Loucy (cell line): ENCODE measurements around the gene KRTAP1-4.

Experiments
- CTCF ChIP-seq: fragments of 200-600 bp; sonication (generic); conservative IDR thresholded peaks from 2 replicates; pipeline ENCODE4 v1.5.1; 2014; ENCODE audit warnings: mild to moderate bottlenecking, antibody characterized with exemption, low read length
- EZH2phosphoT487 ChIP-seq: fragments of 200-600 bp; IDR thresholded peaks from 2 replicates; pipeline ENCODE4 v1.6.1; 2018; ENCODE audit warnings: antibody characterized with exemption, mild to moderate bottlenecking, moderate library complexity, borderline replicate concordance

- TF ChIP-seq CTCF (no peak), EZH2phosphoT487 (no peak)
Observed at GRCh38 chr17:40980117-40980516, 49.9 kb downstream of the KRTAP1-4 start.
